ENCODE measurements around the gene MARCHF10.
"Not testable (repeated sequence)": the region's sequence is repeated elsewhere in the genome, so short reads cannot be mapped to it uniquely, and the experiment has no call there.

Gene MARCHF10

GRCh38 chr17:62693616-62694409 lies 114.3 kb downstream of the MARCHF10 start:
- TF ChIP-seq CTCF (conservative IDR thresholded peaks at IDR 0.05; ENCODE audit: low read depth, low read length): no peak
- H3K4me3 ChIP-seq (ENCODE audit: low read depth, low read length): no peak overlapping the region
- DNase-seq (ENCODE audit: low read depth): no peak

- DNase-seq (ENCODE audit: low read depth): peak; percentile 50
- peak; percentile 72 for TF ChIP-seq CTCF (conservative IDR thresholded peaks at IDR 0.05; ENCODE audit: low read depth, low read length)
- no peak overlapping the region for H3K4me3 ChIP-seq (ENCODE audit: low read depth, low read length)
These were observed 115.2 kb downstream of the MARCHF10 start for GRCh38 chr17:62692721-62693431.

- DNase-seq (ENCODE audit: low read depth): no peak
- TF ChIP-seq CTCF (conservative IDR thresholded peaks at IDR 0.05; ENCODE audit: low read depth, low read length): no peak
- H3K4me3 ChIP-seq (ENCODE audit: low read depth, low read length): no peak overlapping the region
These were observed 115.9 kb downstream of the MARCHF10 start for GRCh38 chr17:62692159-62692651.

- not testable (repeated sequence) for DNase-seq (ENCODE audit: low read depth); H3K4me3 ChIP-seq (ENCODE audit: low read depth, low read length)
These were observed 116.6 kb downstream of the MARCHF10 start for GRCh38 chr17:62691589-62691915.

- no peak overlapping the region for H3K4me3 ChIP-seq (ENCODE audit: low read depth, low read length)
- TF ChIP-seq CTCF (conservative IDR thresholded peaks at IDR 0.05; ENCODE audit: low read depth, low read length): no peak
- DNase-seq (ENCODE audit: low read depth): no peak
These were observed 117.8 kb downstream of the MARCHF10 start for GRCh38 chr17:62690168-62690897.

- no peak for TF ChIP-seq CTCF (conservative IDR thresholded peaks at IDR 0.05; ENCODE audit: low read depth, low read length)
- DNase-seq (ENCODE audit: low read depth): no peak
- H3K4me3 ChIP-seq (ENCODE audit: low read depth, low read length): no peak overlapping the region
These were observed 118.5 kb downstream of the MARCHF10 start for GRCh38 chr17:62689441-62690167.
